DND-41 (cell line): ENCODE measurements around the gene OBP2B.

Experiments
- ATAC-seq: fragments of 200-7000 bp; cut with Tn5 transposase; 3 replicates; pipeline ENCODE4 v1.9.1; 2021; ENCODE audit warnings: low read depth; ENCODE audit not compliant: insufficient read depth
- DNase-seq: peaks from one replicate; pipeline ENCODE4 v3.0.0-alpha.2; 2020
- H2AFZ ChIP-seq: 2 replicates; pipeline ENCODE4 v1.6.0; 2012; ENCODE audit warnings: low read depth, low read length
- H3K27ac ChIP-seq: 2 replicates; pipeline ENCODE4 v1.5.1; 2012; ENCODE audit warnings: low read length, inconsistent platforms
- H3K27me3 ChIP-seq: fragments of 200-600 bp; sonication (generic); 2 replicates; pipeline ENCODE4 v1.6.0; 2012; ENCODE audit warnings: low read length, mild to moderate bottlenecking, inconsistent platforms; ENCODE audit not compliant: insufficient read depth, poor library complexity
- H3K36me3 ChIP-seq: 2 replicates; pipeline ENCODE4 v1.5.1; 2012; ENCODE audit warnings: low read length, inconsistent platforms; ENCODE audit not compliant: insufficient read depth
- H3K4me1 ChIP-seq: 2 replicates; pipeline ENCODE4 v1.5.1; 2012; ENCODE audit warnings: mild to moderate bottlenecking, low read length; ENCODE audit not compliant: insufficient read depth
- H3K4me2 ChIP-seq: 2 replicates; pipeline ENCODE4 v1.6.0; 2012; ENCODE audit warnings: mild to moderate bottlenecking, moderate library complexity, low read length, inconsistent platforms; ENCODE audit not compliant: insufficient read depth
- H3K4me3 ChIP-seq, 2 experiments: fragments of 200-600 bp in 1 of 2; shearing (Covaris generic) in 1 of 2; 2 replicates each; pipeline ENCODE4 v1.5.1; 2012 to 2016; ENCODE audit warnings: inconsistent platforms in 2 of 2, low read length in 2 of 2, mild to moderate bottlenecking in 2 of 2, low read depth in 1 of 2, moderate library complexity in 1 of 2
- H3K79me2 ChIP-seq: 2 replicates; pipeline ENCODE4 v1.6.0; 2012; ENCODE audit warnings: low read length, inconsistent platforms; ENCODE audit not compliant: insufficient read depth
- H3K9ac ChIP-seq: 2 replicates; pipeline ENCODE4 v1.6.0; 2012; ENCODE audit warnings: low read depth, mild to moderate bottlenecking, inconsistent platforms, low read length, moderate library complexity
- H3K9me3 ChIP-seq: 2 replicates; pipeline ENCODE4 v1.5.1; 2012; ENCODE audit warnings: low read length, moderate library complexity, mild to moderate bottlenecking, inconsistent platforms; ENCODE audit not compliant: insufficient read depth, severe bottlenecking
- H4K20me1 ChIP-seq: 2 replicates; pipeline ENCODE4 v1.6.0; 2012; ENCODE audit warnings: low read length; ENCODE audit not compliant: insufficient read depth
- EZH2 ChIP-seq: IDR thresholded peaks from 3 replicates; pipeline ENCODE4 v1.6.1; 2012; ENCODE audit warnings: borderline replicate concordance, low read depth, mild to moderate bottlenecking, moderate library complexity, low read length, inconsistent platforms; ENCODE audit not compliant: severe bottlenecking
- TF ChIP-seq, protein P1 (sequence below): IDR thresholded peaks from 2 replicates; pipeline ENCODE4 v1.5.1; 2012; ENCODE audit warnings: borderline replicate concordance, low read length, moderate library complexity, mild to moderate bottlenecking; ENCODE audit not compliant: poor library complexity, severe bottlenecking; ENCODE audit errors: extremely low read depth

The OBP2B gene

DNA sequence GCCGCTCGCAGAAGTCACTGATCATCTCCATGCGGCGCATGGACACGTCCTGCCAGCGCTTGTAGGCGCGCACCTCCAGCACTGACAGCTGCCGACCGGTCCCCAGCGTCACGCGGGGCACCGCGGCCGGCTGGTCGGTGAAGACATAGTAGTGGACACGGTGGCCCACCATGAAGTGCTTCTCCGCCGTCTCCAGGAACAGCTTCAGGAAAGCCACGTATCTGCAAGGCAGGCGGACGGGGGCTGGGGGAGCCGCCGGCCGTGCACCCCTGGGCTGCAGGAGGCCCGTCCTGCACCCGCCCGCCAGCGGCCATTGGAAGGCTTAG is 47.0 kb upstream of the OBP2B start:
- H3K9me3 ChIP-seq = no peaks in the 10 kb centered on the region
- no peaks in the 10 kb centered on the region for H3K4me1 ChIP-seq
- H3K27me3 ChIP-seq = no peaks in the 10 kb centered on the region
- no peak for TF ChIP-seq EZH2
- TF ChIP-seq, protein P1, sequence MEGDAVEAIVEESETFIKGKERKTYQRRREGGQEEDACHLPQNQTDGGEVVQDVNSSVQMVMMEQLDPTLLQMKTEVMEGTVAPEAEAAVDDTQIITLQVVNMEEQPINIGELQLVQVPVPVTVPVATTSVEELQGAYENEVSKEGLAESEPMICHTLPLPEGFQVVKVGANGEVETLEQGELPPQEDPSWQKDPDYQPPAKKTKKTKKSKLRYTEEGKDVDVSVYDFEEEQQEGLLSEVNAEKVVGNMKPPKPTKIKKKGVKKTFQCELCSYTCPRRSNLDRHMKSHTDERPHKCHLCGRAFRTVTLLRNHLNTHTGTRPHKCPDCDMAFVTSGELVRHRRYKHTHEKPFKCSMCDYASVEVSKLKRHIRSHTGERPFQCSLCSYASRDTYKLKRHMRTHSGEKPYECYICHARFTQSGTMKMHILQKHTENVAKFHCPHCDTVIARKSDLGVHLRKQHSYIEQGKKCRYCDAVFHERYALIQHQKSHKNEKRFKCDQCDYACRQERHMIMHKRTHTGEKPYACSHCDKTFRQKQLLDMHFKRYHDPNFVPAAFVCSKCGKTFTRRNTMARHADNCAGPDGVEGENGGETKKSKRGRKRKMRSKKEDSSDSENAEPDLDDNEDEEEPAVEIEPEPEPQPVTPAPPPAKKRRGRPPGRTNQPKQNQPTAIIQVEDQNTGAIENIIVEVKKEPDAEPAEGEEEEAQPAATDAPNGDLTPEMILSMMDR = no peak
- H4K20me1 ChIP-seq = no peaks in the 10 kb centered on the region
- no peak overlapping the region for H2AFZ ChIP-seq
- H3K27ac ChIP-seq = no peak overlapping the region
- H3K4me3 ChIP-seq = no peak overlapping the region
- no peaks in the 10 kb centered on the region for H3K79me2 ChIP-seq
- H3K9ac ChIP-seq = no peak overlapping the region
- H3K36me3 ChIP-seq = no peaks in the 10 kb centered on the region
- no peak overlapping the region for H3K4me2 ChIP-seq
- ATAC-seq (no peak), DNase-seq (no peak)

DNA sequence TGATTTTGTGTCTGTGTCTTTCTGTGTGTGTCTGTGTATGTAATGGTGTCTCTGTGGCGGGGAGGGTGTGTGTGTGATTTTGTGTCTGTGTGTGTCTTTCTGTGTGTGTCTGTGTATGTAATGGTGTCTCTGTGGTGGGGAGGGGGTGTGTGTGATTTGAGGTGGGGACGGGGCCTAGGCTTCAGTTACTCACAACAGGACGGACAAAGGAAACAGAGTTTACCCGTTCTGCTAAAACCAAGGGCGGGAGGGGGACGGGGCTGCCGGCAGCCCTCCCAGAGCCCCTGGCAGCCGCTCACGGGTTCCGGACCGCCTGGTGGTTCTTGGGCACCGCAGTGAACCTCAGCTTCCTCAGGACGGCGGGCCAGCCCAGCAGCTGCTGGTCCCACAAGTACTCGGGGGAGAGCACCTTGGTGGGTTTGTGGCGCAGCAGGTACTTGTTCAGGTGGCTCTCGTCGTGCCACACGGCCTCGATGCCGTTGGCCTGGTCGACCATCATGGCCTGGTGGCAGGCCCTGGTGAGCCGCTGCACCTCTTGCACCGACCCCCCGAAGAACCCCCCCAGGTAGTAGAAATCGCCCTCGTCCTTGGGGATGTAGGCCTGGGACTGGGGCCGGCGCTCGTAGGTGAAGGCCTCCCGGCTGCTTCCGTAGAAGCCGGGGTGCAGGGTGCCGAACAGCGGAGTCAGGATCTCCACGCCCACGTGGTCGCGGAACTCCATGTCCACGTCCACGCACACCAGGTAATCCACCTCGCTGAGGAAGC is 46.5 kb upstream of the OBP2B start:
- H3K79me2 ChIP-seq = no peaks in the 10 kb centered on the region
- no peaks in the 10 kb centered on the region for H3K27me3 ChIP-seq
- H3K4me2 ChIP-seq = no peak overlapping the region
- H2AFZ ChIP-seq = no peak overlapping the region
- no peaks in the 10 kb centered on the region for H4K20me1 ChIP-seq
- H3K27ac ChIP-seq = no peak overlapping the region
- H3K9me3 ChIP-seq = no peaks in the 10 kb centered on the region
- no peak for TF ChIP-seq EZH2
- TF ChIP-seq, protein P1 = no peak
- H3K4me1 ChIP-seq = no peaks in the 10 kb centered on the region
- H3K4me3 ChIP-seq = no peak overlapping the region
- no peaks in the 10 kb centered on the region for H3K36me3 ChIP-seq
- no peak overlapping the region for H3K9ac ChIP-seq
- ATAC-seq = no peak
- no peak for DNase-seq

DNA sequence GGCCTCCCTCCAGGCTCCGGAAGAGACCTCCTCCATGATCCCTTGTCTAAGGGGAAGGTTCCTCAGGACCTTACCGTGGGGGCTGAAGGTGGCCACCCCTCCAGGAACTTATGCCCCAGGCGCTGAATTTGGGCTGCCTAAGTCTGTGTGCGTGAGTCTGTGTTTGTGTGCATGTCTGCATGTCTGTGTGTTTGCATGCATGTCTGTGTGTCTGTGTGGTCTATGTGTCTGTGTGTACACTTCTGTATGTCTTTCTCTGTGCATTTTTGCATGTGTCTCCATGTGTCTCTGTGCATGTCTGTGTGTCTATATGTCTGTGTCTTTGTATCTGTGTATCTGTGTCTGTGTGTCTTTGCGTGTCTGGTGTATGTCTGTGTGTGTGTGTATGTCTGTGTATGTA is 45.4 kb upstream of the OBP2B start:
- Histone ChIP-seq H3K9me3 (no peaks in the 10 kb centered on the region), H3K9ac (no peak overlapping the region), H3K4me2 (no peak overlapping the region), H4K20me1 (no peaks in the 10 kb centered on the region), H3K27ac (no peak overlapping the region), H3K79me2 (no peaks in the 10 kb centered on the region), H3K4me1 (no peaks in the 10 kb centered on the region), H3K36me3 (no peaks in the 10 kb centered on the region), H2AFZ (no peak overlapping the region), H3K4me3 (no peak overlapping the region), H3K27me3 (no peaks in the 10 kb centered on the region)
- DNase-seq (no peak), ATAC-seq (no peak)
- TF ChIP-seq, protein P1 = no peak
- no peak for TF ChIP-seq EZH2

DNA sequence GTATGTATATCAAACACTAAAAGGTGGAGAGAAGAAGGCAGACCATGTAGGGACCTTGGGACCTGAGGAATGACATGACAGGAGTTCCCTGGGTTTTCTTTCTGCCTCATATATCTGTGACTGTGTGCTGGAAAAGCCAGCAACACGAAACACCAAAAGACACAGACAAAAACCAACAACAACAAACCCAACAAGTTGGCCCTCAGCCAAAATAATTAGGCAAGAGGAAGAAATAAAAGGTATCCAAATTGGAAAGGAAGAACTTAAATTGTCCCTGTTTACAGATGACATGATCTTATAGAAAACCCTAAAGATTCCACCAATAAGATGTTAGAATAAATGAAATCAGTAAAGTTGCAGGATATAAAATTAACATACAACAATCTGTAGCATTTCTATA is 44.2 kb upstream of the OBP2B start:
- H3K36me3 ChIP-seq = no peaks in the 10 kb centered on the region
- DNase-seq (no peak), ATAC-seq (no peak)
- H3K27ac ChIP-seq = no peak overlapping the region
- H3K9ac ChIP-seq = no peak overlapping the region
- H3K9me3 ChIP-seq = no peaks in the 10 kb centered on the region
- H3K4me3 ChIP-seq = no peak overlapping the region
- no peak for TF ChIP-seq EZH2
- TF ChIP-seq, protein P1 = no peak
- H3K79me2 ChIP-seq = no peaks in the 10 kb centered on the region
- no peaks in the 10 kb centered on the region for H3K27me3 ChIP-seq
- no peak overlapping the region for H3K4me2 ChIP-seq
- H2AFZ ChIP-seq = no peak overlapping the region
- no peaks in the 10 kb centered on the region for H4K20me1 ChIP-seq
- H3K4me1 ChIP-seq = no peaks in the 10 kb centered on the region
